ENCODE results near the gene JPH4.

DNA sequence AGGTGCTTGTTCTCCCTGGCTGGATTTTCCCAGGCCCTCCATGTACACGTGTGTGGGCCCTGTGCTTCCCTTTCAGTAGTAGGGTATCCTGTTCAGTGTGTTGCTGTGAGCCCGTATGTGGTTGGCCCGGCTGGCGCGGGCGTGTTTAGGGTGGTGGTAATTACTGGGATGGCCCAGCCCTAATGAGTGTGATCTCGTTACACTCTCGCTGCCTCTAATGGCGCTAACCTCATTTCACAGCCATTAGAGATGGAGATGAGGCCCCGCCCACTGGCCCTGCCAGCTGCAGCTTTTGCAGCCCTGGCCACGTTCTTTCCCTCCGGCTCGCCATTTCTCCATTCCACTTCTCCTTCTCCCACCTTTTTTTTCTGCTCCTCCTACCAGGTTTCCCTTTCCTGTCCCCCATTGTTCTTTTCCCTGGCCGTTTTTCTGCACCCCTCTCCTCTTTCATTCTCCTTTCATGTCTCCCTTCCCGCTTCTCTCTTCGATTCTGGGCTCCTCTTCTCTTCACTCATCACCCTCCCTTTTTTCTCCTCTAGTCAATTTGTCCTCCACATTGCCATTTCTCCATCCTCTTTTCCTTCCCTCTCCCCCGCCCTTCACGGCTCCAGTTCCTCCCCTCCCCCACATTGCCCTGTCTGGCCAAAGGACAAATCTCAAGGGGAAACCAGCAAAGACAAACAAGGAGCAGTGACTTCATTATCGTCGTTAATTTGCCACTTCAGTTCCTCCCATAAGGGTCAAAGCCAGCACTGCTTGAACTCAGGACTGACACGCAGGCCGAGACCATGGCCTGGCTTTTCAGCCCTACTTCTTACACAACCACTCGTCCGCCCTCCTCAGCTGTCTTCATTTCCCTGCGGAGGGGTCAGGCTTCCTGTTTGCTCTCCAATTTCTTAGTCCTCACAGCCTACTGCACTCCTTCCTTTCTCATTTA is 33.8 kb downstream of the JPH4 start:
- TF ChIP-seq RARB (CRISPR knock-in tag; IDR thresholded peaks at IDR 0.05) (no peak), ZFP3 (CRISPR knock-in tag; IDR thresholded peaks at IDR 0.05) (no peak), ZNF8 (CRISPR knock-in tag; IDR thresholded peaks at IDR 0.05) (no peak), BACH2 (CRISPR knock-in tag; IDR thresholded peaks at IDR 0.05; ENCODE audit: borderline replicate concordance) (no peak), ESRRG (CRISPR knock-in tag; IDR thresholded peaks at IDR 0.05) (no peak), PATZ1 (CRISPR knock-in tag; IDR thresholded peaks at IDR 0.05; ENCODE audit: borderline replicate concordance) (no peak), TCF4 (CRISPR knock-in tag; IDR thresholded peaks at IDR 0.05; ENCODE audit: borderline replicate concordance) (no peak), ISL1 (CRISPR knock-in tag; IDR thresholded peaks at IDR 0.05) (no peak), ZC3H10 (CRISPR knock-in tag; IDR thresholded peaks at IDR 0.05) (no peak), TSHZ2 (CRISPR knock-in tag; IDR thresholded peaks at IDR 0.05) (no peak), SNAI2 (CRISPR knock-in tag; IDR thresholded peaks at IDR 0.05) (no peak)
- TF ChIP-seq, protein P1, sequence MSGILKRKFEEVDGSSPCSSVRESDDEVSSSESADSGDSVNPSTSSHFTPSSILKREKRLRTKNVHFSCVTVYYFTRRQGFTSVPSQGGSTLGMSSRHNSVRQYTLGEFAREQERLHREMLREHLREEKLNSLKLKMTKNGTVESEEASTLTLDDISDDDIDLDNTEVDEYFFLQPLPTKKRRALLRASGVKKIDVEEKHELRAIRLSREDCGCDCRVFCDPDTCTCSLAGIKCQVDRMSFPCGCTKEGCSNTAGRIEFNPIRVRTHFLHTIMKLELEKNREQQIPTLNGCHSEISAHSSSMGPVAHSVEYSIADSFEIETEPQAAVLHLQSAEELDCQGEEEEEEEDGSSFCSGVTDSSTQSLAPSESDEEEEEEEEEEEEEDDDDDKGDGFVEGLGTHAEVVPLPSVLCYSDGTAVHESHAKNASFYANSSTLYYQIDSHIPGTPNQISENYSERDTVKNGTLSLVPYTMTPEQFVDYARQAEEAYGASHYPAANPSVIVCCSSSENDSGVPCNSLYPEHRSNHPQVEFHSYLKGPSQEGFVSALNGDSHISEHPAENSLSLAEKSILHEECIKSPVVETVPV (CRISPR knock-in tag; IDR thresholded peaks at IDR 0.05), result no peak
